ENCODE measurements around the gene VKORC1.

The VKORC1 gene

DNA sequence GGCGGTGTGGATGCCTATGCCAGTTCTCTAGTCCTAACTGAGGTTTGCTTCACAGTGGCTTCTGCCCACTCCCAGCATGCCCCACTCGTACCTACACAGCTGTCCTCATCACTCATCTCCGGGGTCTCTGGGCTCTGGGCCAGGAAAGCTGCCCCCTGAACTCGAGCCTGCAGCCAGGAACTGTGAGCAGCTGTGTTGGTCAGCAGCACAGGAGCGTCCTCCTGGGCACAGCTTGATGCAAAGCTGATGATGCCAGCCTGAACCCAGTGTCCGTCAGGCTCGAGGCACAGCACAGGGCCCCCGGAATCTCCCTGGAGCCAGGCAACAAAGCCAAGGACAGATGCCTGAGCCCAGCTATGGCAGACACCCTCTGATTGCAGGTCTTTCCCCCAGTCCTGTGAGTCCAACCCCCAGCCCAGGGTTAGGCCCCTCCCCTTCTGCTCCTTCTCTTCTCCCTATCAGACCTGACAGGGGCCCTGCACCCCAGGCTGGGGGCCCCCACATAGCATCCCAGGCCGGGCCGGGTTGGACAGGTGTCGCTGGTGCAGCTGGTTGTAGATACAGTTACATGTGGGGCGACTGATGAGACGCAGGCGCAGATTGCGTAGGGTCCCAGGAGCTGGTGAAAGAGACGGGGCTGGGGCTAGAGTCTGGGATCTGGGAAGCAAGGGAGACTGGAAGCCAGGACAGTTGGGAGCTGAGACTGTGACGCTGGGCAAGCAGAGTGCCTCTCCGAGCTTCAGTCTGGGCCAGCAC, 8.5 kb downstream of the VKORC1 start:
- no peak for DNase-seq (ENCODE audit: extremely low read depth, low read depth)
- H3K4me3 ChIP-seq (replicated peaks; ENCODE audit: low read depth, low read length): no peak overlapping the region
- no peak for TF ChIP-seq CTCF (IDR thresholded peaks at IDR 0.05; ENCODE audit: low read depth, low read length, missing control alignments)

DNA sequence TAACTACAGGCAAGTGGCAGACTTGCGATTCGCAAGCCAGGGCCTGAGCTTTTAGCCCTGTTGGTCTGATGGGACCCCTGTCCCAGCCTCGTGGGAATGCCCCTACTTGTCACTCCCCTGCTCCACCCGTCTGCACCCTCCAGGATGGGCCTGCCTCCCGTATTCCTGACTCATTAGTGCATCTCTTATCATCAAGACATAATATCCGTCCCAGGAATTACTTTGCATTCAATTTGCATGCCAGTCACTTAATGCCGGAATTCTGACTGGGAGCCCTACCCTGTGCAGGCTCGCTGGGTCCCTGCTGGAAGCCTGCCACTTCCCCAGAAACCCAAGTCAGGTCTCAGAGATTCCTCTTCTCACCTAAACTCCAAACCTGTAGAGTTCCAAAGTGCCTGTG, 9.2 kb downstream of the VKORC1 start:
- no peak overlapping the region for H3K4me3 ChIP-seq (replicated peaks; ENCODE audit: low read depth, low read length)
- no peak for DNase-seq (ENCODE audit: extremely low read depth, low read depth)
- TF ChIP-seq CTCF (IDR thresholded peaks at IDR 0.05; ENCODE audit: low read depth, low read length, missing control alignments): no peak

DNA sequence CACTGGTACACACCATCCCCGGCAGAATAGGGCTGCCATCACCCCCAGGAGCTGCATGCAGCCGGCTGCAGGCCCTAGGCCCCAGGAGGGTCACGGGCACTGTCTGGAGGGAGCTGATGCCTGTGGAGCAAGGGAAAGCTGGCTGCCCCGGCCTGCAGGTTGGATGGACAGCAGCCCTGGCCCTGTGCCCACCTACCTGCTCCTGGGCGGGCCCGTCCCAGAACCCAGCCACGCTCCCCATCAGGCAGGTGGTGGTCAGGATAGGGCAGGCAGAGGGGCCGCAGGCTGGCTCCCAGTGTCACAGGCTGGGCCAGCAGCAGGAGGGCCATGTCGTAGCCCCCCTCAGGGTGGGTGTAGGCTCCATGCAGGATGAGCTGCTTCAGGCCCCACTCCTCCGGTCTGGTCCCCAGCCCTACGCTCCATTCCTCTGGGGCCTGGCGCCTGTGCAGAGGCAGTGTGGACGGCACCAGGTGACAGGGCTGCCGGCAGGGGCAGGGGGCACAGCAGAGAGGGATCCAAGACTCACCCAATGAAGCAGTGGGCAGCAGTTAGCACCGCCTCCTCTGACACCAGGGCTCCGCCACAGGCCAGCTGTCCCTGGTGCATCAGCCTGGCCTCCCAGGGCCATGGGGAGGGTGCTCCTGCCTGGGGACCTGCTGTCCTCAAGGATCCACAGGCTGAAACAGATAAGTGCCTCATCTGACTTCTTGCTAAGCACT, 9.9 kb downstream of the VKORC1 start:
- no peak overlapping the region for H3K4me3 ChIP-seq (replicated peaks; ENCODE audit: low read depth, low read length)
- DNase-seq (ENCODE audit: extremely low read depth, low read depth): no peak
- TF ChIP-seq CTCF (IDR thresholded peaks at IDR 0.05; ENCODE audit: low read depth, low read length, missing control alignments): no peak

GRCh38 chr16:31083981-31084380, 10.6 kb downstream of the VKORC1 start:
- no peak for DNase-seq (ENCODE audit: extremely low read depth, low read depth)
- no peak overlapping the region for H3K4me3 ChIP-seq (replicated peaks; ENCODE audit: low read depth, low read length)
- no peak for TF ChIP-seq CTCF (IDR thresholded peaks at IDR 0.05; ENCODE audit: low read depth, low read length, missing control alignments)

DNA sequence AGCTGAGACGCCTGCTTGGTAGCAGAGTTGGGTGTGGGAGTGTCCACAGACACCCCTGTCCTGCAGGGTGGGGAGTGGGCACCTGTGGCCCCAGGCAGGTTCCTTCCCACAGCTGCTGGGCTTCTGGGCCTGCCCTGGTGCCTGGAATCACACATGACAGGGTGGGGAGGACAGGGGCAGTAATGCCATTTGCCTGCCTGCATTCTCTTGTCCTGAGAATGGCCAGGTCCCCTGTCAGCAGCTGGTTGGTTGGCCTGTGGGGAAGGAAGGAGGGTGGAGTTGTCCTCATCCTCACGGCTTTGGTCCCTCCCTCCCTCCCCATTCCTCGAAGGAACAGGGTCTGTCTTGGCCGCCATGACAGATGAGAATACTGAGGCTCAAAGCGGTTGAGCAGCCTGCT, 11.0 kb downstream of the VKORC1 start:
- no peak for TF ChIP-seq CTCF (IDR thresholded peaks at IDR 0.05; ENCODE audit: low read depth, low read length, missing control alignments)
- no peak for DNase-seq (ENCODE audit: extremely low read depth, low read depth)
- H3K4me3 ChIP-seq (replicated peaks; ENCODE audit: low read depth, low read length): no peak overlapping the region

- no peak for TF ChIP-seq CTCF (IDR thresholded peaks at IDR 0.05; ENCODE audit: low read depth, low read length, missing control alignments)
- no peak for DNase-seq (ENCODE audit: extremely low read depth, low read depth)
- no peak overlapping the region for H3K4me3 ChIP-seq (replicated peaks; ENCODE audit: low read depth, low read length)
Measured at GRCh38 chr16:31083081-31083480, 11.5 kb downstream of the VKORC1 start.
